Left ventricle myocardium inferior (tissue), 1 donor: ENCODE data around the gene NTF4. TPM values are rescaled to one million over a fixed set of nuclear protein-coding genes. Genes with fewer than 3 reads are reported as not detected.
"Not testable (repeated sequence)": the region's sequence is repeated elsewhere in the genome, so short reads cannot be mapped to it uniquely, and the experiment has no call there.

Experiments used
- DNase-seq: peaks from one replicate; pipeline ENCODE4 v3.0.0-alpha.2; 2020
- H3K27ac ChIP-seq: fragments of 200-600 bp; replicated peaks from 2 replicates; pipeline ENCODE4 v1.8.0; 2021
- H3K27me3 ChIP-seq: fragments of 200-600 bp; 2 replicates; pipeline ENCODE4 v1.8.0; 2021; ENCODE audit warnings: low read depth
- H3K36me3 ChIP-seq: fragments of 200-600 bp; 2 replicates; pipeline ENCODE4 v1.8.0; 2021
- H3K4me1 ChIP-seq: fragments of 200-600 bp; 2 replicates; pipeline ENCODE4 v1.8.0; 2021
- H3K4me3 ChIP-seq: fragments of 200-600 bp; 2 replicates; pipeline ENCODE4 v1.8.0; 2021; ENCODE audit warnings: mild to moderate bottlenecking, moderate library complexity
- H3K9me3 ChIP-seq: fragments of 200-600 bp; replicated peaks from 2 replicates; pipeline ENCODE4 v1.8.0; 2021
- CTCF ChIP-seq: fragments of 200-600 bp; IDR thresholded peaks from 2 replicates; pipeline ENCODE4 v1.8.0; 2021; ENCODE audit warnings: antibody characterized with exemption, mild to moderate bottlenecking, borderline replicate concordance
- intact Hi-C: fragments of 100-400 bp; cut with micrococcal nuclease; formaldehyde crosslinking; loops from one replicate; pipeline ENCODE4 v1.11.0; 2022
- total RNA-seq: library from RNA; stranded (reverse); fragmentation: NEBNext Ultra II Directional; extraction: Animal tissue kit (Norgen Biotek cat#: 25700); gene quantifications from one replicate; pipeline ENCODE4 v1.2.1, GENCODE V29; 2021
- donor health status: DM: no; HTN: yes; CAD: no; lungs with severe emphysema.

The NTF4 gene
- total RNA-seq, 1 donor from 2014 or later = not detected

DNA sequence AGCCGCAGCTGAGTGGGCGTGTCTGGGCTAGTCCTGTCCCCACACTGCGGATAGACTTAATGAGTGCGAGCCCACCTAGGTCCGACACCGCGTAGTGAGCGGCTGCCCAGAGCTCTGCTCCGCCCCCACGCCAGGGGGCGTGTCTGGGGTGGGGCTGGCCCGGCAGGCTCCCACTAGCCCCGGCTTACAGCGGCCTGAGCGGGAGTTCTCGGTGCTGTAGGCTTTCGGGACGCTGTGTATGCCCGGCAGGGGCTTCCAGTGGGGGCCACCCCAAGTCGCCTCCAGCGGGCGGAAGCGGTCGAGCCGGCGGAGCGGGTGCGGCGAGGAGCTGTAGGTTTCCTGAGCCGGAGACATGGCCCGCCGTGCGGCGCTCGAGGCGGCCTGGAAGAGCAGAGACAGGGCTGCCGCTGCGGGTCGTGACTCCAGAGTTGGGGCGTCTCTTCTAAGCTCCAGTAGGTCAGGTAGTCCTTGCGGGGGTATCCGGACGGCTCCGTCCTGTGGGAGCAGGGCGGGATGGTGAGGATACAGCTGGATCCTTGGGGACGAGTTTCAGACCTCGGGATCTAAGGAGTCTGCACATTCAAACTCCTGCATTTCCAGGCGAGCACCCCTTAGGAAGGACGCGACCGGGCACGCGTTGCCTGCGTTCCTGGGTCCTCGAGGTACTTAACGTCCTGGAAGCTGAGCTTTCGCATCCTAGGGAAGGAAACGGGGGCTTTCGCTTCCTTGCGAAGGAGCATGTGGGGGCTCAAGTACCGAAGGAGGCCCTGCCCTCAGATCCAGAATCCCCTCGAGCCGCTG lies 8.3 kb downstream of the NTF4 start:
- Histone ChIP-seq H3K4me3 (peak overlapping the region; percentile 72), H3K27ac (no peak overlapping the region), H3K4me1 (peaks cover 22% of the 10 kb centered on the region), H3K36me3 (no peaks in the 10 kb centered on the region), H3K9me3 (no peaks in the 10 kb centered on the region), H3K27me3 (peaks cover 38% of the 10 kb centered on the region)
- intact Hi-C loops = no loop called here
- DNase-seq = peak; percentile 55
- TF ChIP-seq CTCF = peak; percentile 56

DNA sequence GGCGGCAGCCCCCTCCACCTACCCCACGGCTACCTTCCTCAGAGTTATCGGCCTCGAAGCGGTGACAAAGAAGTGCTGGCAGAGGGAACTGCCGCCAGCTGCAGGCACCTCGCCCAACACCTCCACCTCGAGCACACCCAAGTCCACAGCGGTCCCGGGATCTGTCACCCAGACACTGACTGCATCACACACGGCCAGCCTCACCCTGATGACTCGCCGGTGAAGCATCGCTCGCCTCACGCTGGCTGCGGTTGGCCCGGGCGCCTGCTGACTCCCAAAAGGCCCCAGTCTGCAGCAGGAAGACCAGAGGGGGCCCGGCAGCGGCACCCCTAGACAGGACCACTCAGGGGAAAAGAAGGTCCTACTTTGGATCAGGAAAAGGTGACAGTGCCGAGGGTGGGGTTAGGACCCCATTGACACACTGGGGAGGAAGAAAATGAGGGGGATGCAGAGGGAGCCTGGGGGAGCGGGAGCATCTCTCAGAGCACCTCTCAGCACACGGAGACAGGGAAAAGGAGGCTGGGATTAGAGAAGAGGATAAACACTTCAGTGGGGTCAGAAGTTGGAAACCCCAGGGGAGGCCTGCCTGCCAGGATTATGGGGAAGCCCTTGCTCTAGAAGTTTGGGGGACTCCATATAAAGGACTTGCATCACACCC lies 14.1 kb downstream of the NTF4 start:
- H3K4me3 ChIP-seq, H3K27ac ChIP-seq, DNase-seq, intact Hi-C loops, H3K36me3 ChIP-seq, H3K4me1 ChIP-seq, H3K9me3 ChIP-seq, H3K27me3 ChIP-seq: not testable (repeated sequence)

DNA sequence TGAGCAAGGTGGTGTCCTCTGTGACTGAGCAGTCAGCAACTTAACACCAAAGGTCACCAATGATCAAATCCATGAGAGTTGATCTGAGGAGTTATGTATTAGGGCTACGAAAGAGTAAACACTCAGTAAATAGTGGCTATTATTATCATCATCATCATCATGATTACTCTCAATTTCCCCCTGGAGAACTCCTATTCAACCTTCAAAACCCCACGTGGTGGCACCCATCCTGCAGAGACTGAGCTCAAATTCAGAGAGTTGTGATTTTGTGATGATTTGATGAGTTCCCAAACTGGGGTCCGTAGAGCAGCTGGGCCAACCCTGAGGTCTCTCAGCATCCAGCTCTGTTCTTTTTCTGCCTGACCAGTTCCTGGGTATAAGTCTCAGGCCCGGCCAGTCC lies 14.8 kb downstream of the NTF4 start:
- intact Hi-C loops = not testable (repeated sequence)

GRCh38 chr19:49049011-49049410 lies 15.6 kb downstream of the NTF4 start, which contains the start of gene CGB8:
CGB8 (minus strand) TSS chr19:49049111; CDS start chr19:49048739, 372 bp downstream.
- H3K4me3 ChIP-seq, H3K27me3 ChIP-seq, H3K36me3 ChIP-seq, DNase-seq, H3K4me1 ChIP-seq, H3K27ac ChIP-seq, H3K9me3 ChIP-seq, intact Hi-C loops: not testable (repeated sequence)

More for the DNA sequence above, 14.8 kb downstream of the NTF4 start:
- H3K36me3 ChIP-seq, H3K9me3 ChIP-seq, H3K27me3 ChIP-seq, H3K4me3 ChIP-seq, H3K27ac ChIP-seq, DNase-seq, H3K4me1 ChIP-seq: not testable (repeated sequence)

- H3K4me1 ChIP-seq, H3K27me3 ChIP-seq, H3K4me3 ChIP-seq, H3K27ac ChIP-seq, H3K36me3 ChIP-seq, DNase-seq, H3K9me3 ChIP-seq, intact Hi-C loops: not testable (repeated sequence)
Observed at GRCh38 chr19:49043548-49043947, 21.1 kb downstream of the NTF4 start, which contains the start of gene CGB5. CGB5 (plus strand) TSS chr19:49043848; CDS start chr19:49044210, 362 bp downstream.

GRCh38 chr19:49042666-49043065 lies 22.0 kb downstream of the NTF4 start:
- H3K4me1 ChIP-seq, H3K9me3 ChIP-seq, intact Hi-C loops, H3K36me3 ChIP-seq, H3K27me3 ChIP-seq, H3K27ac ChIP-seq, H3K4me3 ChIP-seq, DNase-seq: not testable (repeated sequence)

DNA sequence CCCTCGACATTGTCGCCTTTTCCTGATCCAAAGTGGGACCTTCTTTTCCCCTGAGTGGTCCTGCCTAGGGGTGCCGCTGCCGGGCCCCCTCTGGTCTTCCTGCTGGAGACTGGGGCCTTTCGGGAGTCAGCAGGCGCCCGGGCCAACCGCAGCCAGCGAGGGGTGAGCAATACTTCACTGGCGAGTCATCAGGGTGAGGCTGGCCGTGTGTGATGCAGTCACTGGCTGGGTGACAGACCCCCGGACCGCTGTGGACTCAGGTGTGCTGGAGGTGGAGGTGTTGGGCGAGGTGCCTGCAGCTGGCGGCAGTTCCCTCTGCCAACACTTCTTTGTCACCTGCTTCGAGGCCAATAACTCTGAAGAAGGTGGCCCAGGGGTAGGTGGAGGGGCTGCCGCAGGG lies 22.4 kb downstream of the NTF4 start:
- intact Hi-C loops = no loop called here
- Histone ChIP-seq H3K4me3 (no peak overlapping the region), H3K4me1 (no peaks in the 10 kb centered on the region), H3K36me3 (no peaks in the 10 kb centered on the region), H3K27ac (no peak overlapping the region), H3K9me3 (no peaks in the 10 kb centered on the region), H3K27me3 (no peaks in the 10 kb centered on the region)
- DNase-seq = no peak
- no peak for TF ChIP-seq CTCF

- DNase-seq, H3K4me1 ChIP-seq, H3K4me3 ChIP-seq, H3K9me3 ChIP-seq, intact Hi-C loops, H3K36me3 ChIP-seq, H3K27ac ChIP-seq: not testable (repeated sequence)
- H3K27me3 ChIP-seq = peaks cover 16% of the 10 kb centered on the region
Observed at GRCh38 chr19:49039736-49040135, 24.9 kb downstream of the NTF4 start.

- not testable (repeated sequence) for H3K4me3 ChIP-seq
Observed at GRCh38 chr19:49038557-49039276, 25.9 kb downstream of the NTF4 start.

GRCh38 chr19:49038111-49038510 lies 26.5 kb downstream of the NTF4 start:
- H3K27ac ChIP-seq, DNase-seq, H3K9me3 ChIP-seq, H3K4me1 ChIP-seq, H3K4me3 ChIP-seq, H3K36me3 ChIP-seq, intact Hi-C loops: not testable (repeated sequence)
- peaks cover 16% of the 10 kb centered on the region for H3K27me3 ChIP-seq

More at GRCh38 chr19:49038557-49039276, 25.9 kb downstream of the NTF4 start:
- H3K4me1 ChIP-seq, intact Hi-C loops, H3K36me3 ChIP-seq, H3K27ac ChIP-seq, H3K9me3 ChIP-seq, DNase-seq: not testable (repeated sequence)
- peaks cover 16% of the 10 kb centered on the region for H3K27me3 ChIP-seq
